Naive thymus-derived CD8-positive, alpha-beta T cell (primary cell): ENCODE results near the gene KIAA0825. TPM values are rescaled to one million over a fixed set of nuclear protein-coding genes. Genes with fewer than 3 reads are reported as not detected.

ENCODE experiments used
- ATAC-seq, 2 donors: fragments of 150-1000 bp; cut with Tn5 transposase in 1 of 2; sonication (Bioruptor Pico), chemical (Tn5 transposase) in 1 of 2; 1 replicate in 1 of 2; 2 replicates in 1 of 2; pipeline ENCODE4 v1.10.0; 2021; ENCODE audit warnings: mild to moderate bottlenecking in 2 of 2, moderate library complexity in 2 of 2
- POLR2A ChIA-PET: fragments of 350-600 bp; sonication (Branson Sonifier 250); formaldehyde crosslinking; loops from one replicate; lab custom pipeline; 2021; ENCODE audit warnings: antibody characterized with exemption; lab: Charles Lee
- DNase-seq, 10 donors: peaks; one replicate each; pipeline versions ENCODE4 v3.0.0 to v3.0.0-alpha.2; 2020 to 2022
- H3K27ac Mint-ChIP-seq, 10 donors: one replicate each; pipeline ENCODE4 v1.8.0; 2020 to 2022; ENCODE audit warnings: mild to moderate bottlenecking in 10 of 10, mixed read lengths in 10 of 10, moderate library complexity in 4 of 10, inconsistent platforms in 1 of 10
- H3K27me3 Mint-ChIP-seq, 5 donors: one replicate each; pipeline ENCODE4 v1.8.0; 2021 to 2022; ENCODE audit warnings: mixed read lengths in 5 of 5
- H3K36me3 Mint-ChIP-seq, 3 donors: one replicate each; pipeline ENCODE4 v1.8.0; 2020 to 2022; ENCODE audit warnings: mixed read lengths in 3 of 3, mild to moderate bottlenecking in 2 of 3, inconsistent platforms in 1 of 3
- H3K4me1 Mint-ChIP-seq, 4 donors: one replicate each; pipeline ENCODE4 v1.8.0; 2021 to 2022; ENCODE audit warnings: mixed read lengths in 4 of 4
- H3K4me3 Mint-ChIP-seq, 10 donors: one replicate each; pipeline ENCODE4 v1.8.0; 2020 to 2022; ENCODE audit warnings: mild to moderate bottlenecking in 10 of 10, mixed read lengths in 10 of 10, moderate library complexity in 6 of 10, inconsistent platforms in 1 of 10
- H3K9me3 Mint-ChIP-seq, 9 donors: one replicate each; pipeline ENCODE4 v1.8.0; 2020 to 2022; ENCODE audit warnings: mixed read lengths in 9 of 9, mild to moderate bottlenecking in 3 of 9, inconsistent platforms in 1 of 9, moderate library complexity in 1 of 9
- polyA plus RNA-seq, 3 donors: library from polyadenylated mRNA; unstranded; fragments of 300-500 nt; fragmentation: Illumina TruSeq; gene quantifications; one replicate each; pipeline ENCODE4 v1.2.3, GENCODE V29; 2021
- total RNA-seq, 8 experiments: library from RNA in 2 of 8; stranded (reverse) in 2 of 8; gene quantifications; one replicate each; pipeline ENCODE4 v1.2.3 and lab custom pipeline; 2021 to 2026

KIAA0825 gene
- total and polyA plus RNA-seq, 5 experiments from 2014 or later, result 0.74 to 1.6 (median 1.1) TPM

GRCh38 chr5:94523018-94523417 is 95.4 kb downstream of the KIAA0825 start:
- Mint-ChIP-seq H3K27ac (no peak overlapping the region), H3K4me3 (no peak overlapping the region), H3K27me3 (no peaks in the 10 kb centered on the region), H3K36me3 (no peaks in the 10 kb centered on the region), H3K9me3 (no peaks in the 10 kb centered on the region), H3K4me1 (no peaks in the 10 kb centered on the region)
- no peak for ATAC-seq
- DNase-seq, result no peak
- POLR2A ChIA-PET, result no interaction called here

GRCh38 chr5:94522117-94522516 is 96.3 kb downstream of the KIAA0825 start:
- ATAC-seq, result no peak
- H3K9me3 Mint-ChIP-seq, result no peaks in the 10 kb centered on the region
- POLR2A ChIA-PET, result no interaction called here
- no peaks in the 10 kb centered on the region for H3K36me3 Mint-ChIP-seq
- no peak overlapping the region for H3K27ac Mint-ChIP-seq
- no peaks in the 10 kb centered on the region for H3K27me3 Mint-ChIP-seq
- no peak overlapping the region for H3K4me3 Mint-ChIP-seq
- H3K4me1 Mint-ChIP-seq, result no peaks in the 10 kb centered on the region
- DNase-seq, result no peak

- Mint-ChIP-seq H3K27me3 (no peaks in the 10 kb centered on the region), H3K4me1 (no peaks in the 10 kb centered on the region), H3K4me3 (no peak overlapping the region), H3K27ac (no peak overlapping the region), H3K9me3 (no peaks in the 10 kb centered on the region), H3K36me3 (no peaks in the 10 kb centered on the region)
- no peak for DNase-seq
- ATAC-seq, result no peak
- POLR2A ChIA-PET, result no interaction called here
Measured at GRCh38 chr5:94517490-94518488, 100.6 kb downstream of the KIAA0825 start.

GRCh38 chr5:94516148-94516547 is 102.3 kb downstream of the KIAA0825 start:
- POLR2A ChIA-PET, result no interaction called here
- no peak for DNase-seq
- Mint-ChIP-seq H3K4me1 (no peaks in the 10 kb centered on the region), H3K27me3 (no peaks in the 10 kb centered on the region), H3K27ac (no peak overlapping the region), H3K9me3 (no peaks in the 10 kb centered on the region), H3K36me3 (no peaks in the 10 kb centered on the region), H3K4me3 (no peak overlapping the region)
- ATAC-seq, result no peak

- Mint-ChIP-seq H3K4me3 (no peak overlapping the region), H3K4me1 (no peaks in the 10 kb centered on the region), H3K9me3 (no peaks in the 10 kb centered on the region), H3K27me3 (no peaks in the 10 kb centered on the region), H3K36me3 (no peaks in the 10 kb centered on the region), H3K27ac (peak overlapping the region in 1 of 10 donors; percentile 31)
- POLR2A ChIA-PET, result no interaction called here
- DNase-seq, result no peak
- ATAC-seq, result no peak
Measured at GRCh38 chr5:94508461-94509148, 109.8 kb downstream of the KIAA0825 start.

GRCh38 chr5:94505327-94506068 is 112.9 kb downstream of the KIAA0825 start:
- Mint-ChIP-seq H3K4me1 (no peaks in the 10 kb centered on the region), H3K4me3 (no peak overlapping the region), H3K27me3 (no peaks in the 10 kb centered on the region), H3K9me3 (no peaks in the 10 kb centered on the region), H3K27ac (no peak overlapping the region), H3K36me3 (no peaks in the 10 kb centered on the region)
- DNase-seq (no peak), ATAC-seq (no peak)
- POLR2A ChIA-PET, result no interaction called here

- DNase-seq (no peak), ATAC-seq (no peak)
- no peak overlapping the region for H3K27ac Mint-ChIP-seq
- H3K4me3 Mint-ChIP-seq, result no peak overlapping the region
- H3K36me3 Mint-ChIP-seq, result no peaks in the 10 kb centered on the region
- no peaks in the 10 kb centered on the region for H3K9me3 Mint-ChIP-seq
- POLR2A ChIA-PET, result no interaction called here
- H3K4me1 Mint-ChIP-seq, result no peaks in the 10 kb centered on the region
- no peaks in the 10 kb centered on the region for H3K27me3 Mint-ChIP-seq
Measured at GRCh38 chr5:94503677-94504076, 114.7 kb downstream of the KIAA0825 start.

- POLR2A ChIA-PET, result no interaction called here
- Mint-ChIP-seq H3K36me3 (no peaks in the 10 kb centered on the region), H3K9me3 (no peaks in the 10 kb centered on the region), H3K4me3 (no peak overlapping the region), H3K27me3 (no peaks in the 10 kb centered on the region), H3K4me1 (no peaks in the 10 kb centered on the region), H3K27ac (no peak overlapping the region)
- ATAC-seq, result no peak
- no peak for DNase-seq
Measured at GRCh38 chr5:94501365-94501764, 117.0 kb downstream of the KIAA0825 start.

GRCh38 chr5:94499806-94500205 is 118.6 kb downstream of the KIAA0825 start:
- Mint-ChIP-seq H3K4me1 (no peaks in the 10 kb centered on the region), H3K27me3 (no peaks in the 10 kb centered on the region), H3K27ac (peak overlapping the region in 1 of 10 donors; percentile 14), H3K4me3 (no peak overlapping the region), H3K36me3 (no peaks in the 10 kb centered on the region), H3K9me3 (no peaks in the 10 kb centered on the region)
- POLR2A ChIA-PET, result no interaction called here
- ATAC-seq, result no peak
- DNase-seq, result no peak

- ATAC-seq, result no peak
- no peaks in the 10 kb centered on the region for H3K27me3 Mint-ChIP-seq
- H3K4me1 Mint-ChIP-seq, result no peaks in the 10 kb centered on the region
- no peak for DNase-seq
- H3K27ac Mint-ChIP-seq, result no peak overlapping the region
- H3K4me3 Mint-ChIP-seq, result no peak overlapping the region
- H3K36me3 Mint-ChIP-seq, result no peaks in the 10 kb centered on the region
- no peaks in the 10 kb centered on the region for H3K9me3 Mint-ChIP-seq
- POLR2A ChIA-PET, result no interaction called here
Measured at GRCh38 chr5:94498199-94498598, 120.2 kb downstream of the KIAA0825 start.

- no peak overlapping the region for H3K4me3 Mint-ChIP-seq
- H3K9me3 Mint-ChIP-seq, result no peaks in the 10 kb centered on the region
- H3K4me1 Mint-ChIP-seq, result no peaks in the 10 kb centered on the region
- no peak overlapping the region for H3K27ac Mint-ChIP-seq
- H3K27me3 Mint-ChIP-seq, result no peaks in the 10 kb centered on the region
- peaks cover 0 to 1% (median 0%) of the 10 kb centered on the region in 3 donors for H3K36me3 Mint-ChIP-seq
- no peak for DNase-seq
- POLR2A ChIA-PET, result no interaction called here
- ATAC-seq, result no peak
Measured at GRCh38 chr5:94485067-94485466, 133.3 kb downstream of the KIAA0825 start.

- POLR2A ChIA-PET, result no interaction called here
- ATAC-seq, result no peak
- DNase-seq, result no peak
Measured at GRCh38 chr5:94481059-94481458, 137.3 kb downstream of the KIAA0825 start.

GRCh38 chr5:94480486-94480885 is 137.9 kb downstream of the KIAA0825 start:
- Mint-ChIP-seq H3K36me3 (peaks cover 0 to 10% (median 5%) of the 10 kb centered on the region in 3 donors), H3K4me3 (no peak overlapping the region), H3K9me3 (no peaks in the 10 kb centered on the region), H3K27me3 (no peaks in the 10 kb centered on the region), H3K4me1 (no peaks in the 10 kb centered on the region), H3K27ac (no peak overlapping the region)
- DNase-seq, result no peak
- no peak for ATAC-seq
- POLR2A ChIA-PET, result no interaction called here

More at GRCh38 chr5:94481059-94481458, 137.3 kb downstream of the KIAA0825 start:
- peaks cover 0 to 7% (median 5%) of the 10 kb centered on the region in 3 donors for H3K36me3 Mint-ChIP-seq
- no peak overlapping the region for H3K27ac Mint-ChIP-seq
- no peaks in the 10 kb centered on the region for H3K9me3 Mint-ChIP-seq
- no peaks in the 10 kb centered on the region for H3K4me1 Mint-ChIP-seq
- H3K4me3 Mint-ChIP-seq, result no peak overlapping the region
- H3K27me3 Mint-ChIP-seq, result no peaks in the 10 kb centered on the region
